ENCODE results near the gene RNF130. TPM values are rescaled to one million over a fixed set of nuclear protein-coding genes. Genes with fewer than 3 reads are reported as not detected.
A peak's percentile ranks its signal among the peaks of the same experiment; 100 is the strongest.

RNF130 gene
- total and polyA plus RNA-seq, 2 of the 13 experiments (the other 11 are each of a cell fraction or from before 2014, with no cell fraction given), result 28.2 to 28.3 TPM

DNA sequence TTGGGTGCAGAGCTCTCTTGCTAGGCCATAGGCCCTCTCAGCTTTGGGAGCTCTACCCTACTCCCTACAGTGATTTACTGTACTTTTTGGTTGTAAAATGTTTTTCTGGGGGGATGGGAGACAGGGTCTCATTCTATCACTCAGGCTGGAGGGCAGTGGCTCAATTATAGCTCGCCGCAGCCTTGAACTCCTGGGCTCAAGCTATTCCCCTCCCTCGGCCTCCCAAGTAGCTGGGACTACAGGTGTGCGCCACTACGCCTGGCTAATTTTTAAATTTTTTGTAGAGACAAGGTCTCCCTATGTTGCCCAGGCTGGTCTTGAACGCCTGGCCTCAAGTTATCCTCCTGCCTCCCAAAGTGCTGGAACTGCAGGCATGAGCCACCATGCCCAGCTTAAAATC, 21.7 kb upstream of the RNF130 start (continued):
- TF ChIP-seq, protein P1, sequence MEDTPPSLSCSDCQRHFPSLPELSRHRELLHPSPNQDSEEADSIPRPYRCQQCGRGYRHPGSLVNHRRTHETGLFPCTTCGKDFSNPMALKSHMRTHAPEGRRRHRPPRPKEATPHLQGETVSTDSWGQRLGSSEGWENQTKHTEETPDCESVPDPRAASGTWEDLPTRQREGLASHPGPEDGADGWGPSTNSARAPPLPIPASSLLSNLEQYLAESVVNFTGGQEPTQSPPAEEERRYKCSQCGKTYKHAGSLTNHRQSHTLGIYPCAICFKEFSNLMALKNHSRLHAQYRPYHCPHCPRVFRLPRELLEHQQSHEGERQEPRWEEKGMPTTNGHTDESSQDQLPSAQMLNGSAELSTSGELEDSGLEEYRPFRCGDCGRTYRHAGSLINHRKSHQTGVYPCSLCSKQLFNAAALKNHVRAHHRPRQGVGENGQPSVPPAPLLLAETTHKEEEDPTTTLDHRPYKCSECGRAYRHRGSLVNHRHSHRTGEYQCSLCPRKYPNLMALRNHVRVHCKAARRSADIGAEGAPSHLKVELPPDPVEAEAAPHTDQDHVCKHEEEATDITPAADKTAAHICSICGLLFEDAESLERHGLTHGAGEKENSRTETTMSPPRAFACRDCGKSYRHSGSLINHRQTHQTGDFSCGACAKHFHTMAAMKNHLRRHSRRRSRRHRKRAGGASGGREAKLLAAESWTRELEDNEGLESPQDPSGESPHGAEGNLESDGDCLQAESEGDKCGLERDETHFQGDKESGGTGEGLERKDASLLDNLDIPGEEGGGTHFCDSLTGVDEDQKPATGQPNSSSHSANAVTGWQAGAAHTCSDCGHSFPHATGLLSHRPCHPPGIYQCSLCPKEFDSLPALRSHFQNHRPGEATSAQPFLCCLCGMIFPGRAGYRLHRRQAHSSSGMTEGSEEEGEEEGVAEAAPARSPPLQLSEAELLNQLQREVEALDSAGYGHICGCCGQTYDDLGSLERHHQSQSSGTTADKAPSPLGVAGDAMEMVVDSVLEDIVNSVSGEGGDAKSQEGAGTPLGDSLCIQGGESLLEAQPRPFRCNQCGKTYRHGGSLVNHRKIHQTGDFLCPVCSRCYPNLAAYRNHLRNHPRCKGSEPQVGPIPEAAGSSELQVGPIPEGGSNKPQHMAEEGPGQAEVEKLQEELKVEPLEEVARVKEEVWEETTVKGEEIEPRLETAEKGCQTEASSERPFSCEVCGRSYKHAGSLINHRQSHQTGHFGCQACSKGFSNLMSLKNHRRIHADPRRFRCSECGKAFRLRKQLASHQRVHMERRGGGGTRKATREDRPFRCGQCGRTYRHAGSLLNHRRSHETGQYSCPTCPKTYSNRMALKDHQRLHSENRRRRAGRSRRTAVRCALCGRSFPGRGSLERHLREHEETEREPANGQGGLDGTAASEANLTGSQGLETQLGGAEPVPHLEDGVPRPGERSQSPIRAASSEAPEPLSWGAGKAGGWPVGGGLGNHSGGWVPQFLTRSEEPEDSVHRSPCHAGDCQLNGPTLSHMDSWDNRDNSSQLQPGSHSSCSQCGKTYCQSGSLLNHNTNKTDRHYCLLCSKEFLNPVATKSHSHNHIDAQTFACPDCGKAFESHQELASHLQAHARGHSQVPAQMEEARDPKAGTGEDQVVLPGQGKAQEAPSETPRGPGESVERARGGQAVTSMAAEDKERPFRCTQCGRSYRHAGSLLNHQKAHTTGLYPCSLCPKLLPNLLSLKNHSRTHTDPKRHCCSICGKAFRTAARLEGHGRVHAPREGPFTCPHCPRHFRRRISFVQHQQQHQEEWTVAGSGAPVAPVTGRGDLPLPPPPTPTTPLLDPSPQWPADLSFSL (CRISPR knock-in tag; IDR thresholded peaks at IDR 0.05), result no peak
- TF ChIP-seq KAT2B (IDR thresholded peaks at IDR 0.05; ENCODE audit: borderline replicate concordance, low read depth, low read length), result no peak

DNA sequence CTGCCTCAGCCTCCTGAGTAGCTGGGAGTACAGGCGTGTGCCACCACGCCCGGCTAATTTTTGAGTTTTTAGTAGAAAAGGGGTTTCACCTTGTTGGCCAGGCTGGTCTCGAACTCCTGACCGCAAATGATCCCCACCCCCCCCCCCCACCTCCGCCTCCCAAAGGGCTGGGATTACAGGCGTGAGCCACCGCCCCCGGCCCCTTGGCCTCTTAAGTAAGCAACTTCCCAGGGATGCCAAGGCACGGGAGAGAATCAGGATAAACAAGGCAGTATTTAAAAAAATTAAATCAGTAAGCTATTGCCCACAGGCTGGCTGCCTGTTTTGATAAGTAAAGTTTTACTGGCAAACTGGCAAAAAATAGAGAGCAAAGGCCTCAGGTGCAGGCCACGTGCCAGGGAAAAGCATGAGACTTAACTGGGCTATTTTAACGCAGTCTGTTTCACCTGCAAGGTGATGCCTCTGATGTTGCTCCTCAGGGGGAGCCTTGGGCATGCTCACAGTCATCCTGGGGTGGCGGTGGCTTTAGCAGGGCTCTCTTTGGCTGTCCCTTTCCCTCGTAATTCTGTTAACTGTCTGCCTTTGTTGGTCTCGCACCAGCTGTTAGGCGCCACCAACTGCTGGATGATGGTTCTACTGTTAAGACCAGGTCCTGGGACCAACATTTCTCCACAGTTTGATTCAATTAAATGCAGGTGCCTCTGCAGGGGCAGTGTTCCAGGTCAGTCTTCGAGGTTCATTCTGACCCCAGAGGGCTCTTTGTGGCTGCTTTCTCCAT, 19.4 kb upstream of the RNF130 start:
- H3K4me1 ChIP-seq (ENCODE audit: insufficient read depth, low read length), result peaks cover 14% of the 10 kb centered on the region; the same call in 1 of the 2 replicates
- no peaks in the 10 kb centered on the region for H3K9me3 ChIP-seq (ENCODE audit: low read length)
- ATAC-seq, result peak; percentile 82
- no peaks in the 10 kb centered on the region for H4K20me1 ChIP-seq (ENCODE audit: insufficient read depth, low read length)
- H3K36me3 ChIP-seq (replicated peaks in 1 of 2; ENCODE audit: control insufficient read depth in 1 of 2, insufficient read depth in 2 of 2, low read length in 2 of 2), result no peaks in the 10 kb centered on the region
- peak; percentile 57 for FAIRE-seq
- in situ Hi-C loops (cut with HindIII; ENCODE audit: extremely low pct_ligation_motif_present, low pct_unique_long_range_greater_than_20kb) (loop anchor here (25.0 kb wide), 1 partner anchor 329 kb away; no protein-coding TSS in a partner anchor), intact Hi-C loops (cut with micrococcal nuclease; ENCODE audit: unreplicated experiment) (loop anchor here (1.0 to 2.0 kb wide), 3 partner anchors 182 to 328 kb away; partner anchors contain the start of gene MRNIP)
- ChIA-PET CTCF (ENCODE audit: low intra/inter-chr PET ratio, low total read pairs) (interaction anchor here (1.6 kb wide), 1 partner anchor 220 kb away, joined by 5 read pairs; no protein-coding TSS in a partner anchor), POLR2A (no interaction called here)
- no peak overlapping the region for H2AFZ ChIP-seq (ENCODE audit: low read length)
- no peak overlapping the region for H3K27ac ChIP-seq (ENCODE audit: extremely low read length, insufficient read depth, low read length)
- H3K4me2 ChIP-seq (ENCODE audit: low read depth, low read length), result peak overlapping the region; percentile 62
- WGBS (ENCODE audit: low lambda C conversion rate), result 12% methylated on average over 11 of the region's 17 CpGs
- peaks cover 0 to 4% of the 10 kb centered on the region in 2 experiments; a peak in 3 of 5 replicates for H3K27me3 ChIP-seq (ENCODE audit: control insufficient read depth in 1 of 2, insufficient read depth in 2 of 2, low read length in 2 of 2)
- peak; percentile 52 for DNase-seq (ENCODE audit: low spot score)
- H3K4me3 ChIP-seq (replicated peaks in 1 of 3; ENCODE audit: insufficient read depth in 1 of 3, low read depth in 2 of 3, low read length in 3 of 3), result peak overlapping the region in 1 of 3 experiments; percentile 59; a peak in 2 of 6 replicates
- no TSS peak for BruUV-seq (replicated peaks)
- no peak overlapping the region for H3K9ac ChIP-seq (ENCODE audit: insufficient read depth, low read depth, low read length)
- H3K79me2 ChIP-seq (ENCODE audit: insufficient read depth, low read length), result no peaks in the 10 kb centered on the region
- TF ChIP-seq KLF13 (CRISPR knock-in tag; IDR thresholded peaks at IDR 0.05) (no peak), STAG1 (CRISPR knock-in tag; IDR thresholded peaks at IDR 0.05) (peak; percentile 58), TARDBP (CRISPR knock-in tag; IDR thresholded peaks at IDR 0.05) (no peak), ZMAT3 (CRISPR knock-in tag; conservative IDR thresholded peaks at IDR 0.05) (no peak), RAD21 (CRISPR knock-in tag; IDR thresholded peaks at IDR 0.05) (peak; percentile 18; the same call in 1 of the 2 replicates), HCFC1 (IDR thresholded peaks at IDR 0.05; ENCODE audit: low read depth, low read length) (no peak), DDIT3 (CRISPR knock-in tag; IDR thresholded peaks at IDR 0.05) (no peak)
- TF ChIP-seq, protein P2, sequence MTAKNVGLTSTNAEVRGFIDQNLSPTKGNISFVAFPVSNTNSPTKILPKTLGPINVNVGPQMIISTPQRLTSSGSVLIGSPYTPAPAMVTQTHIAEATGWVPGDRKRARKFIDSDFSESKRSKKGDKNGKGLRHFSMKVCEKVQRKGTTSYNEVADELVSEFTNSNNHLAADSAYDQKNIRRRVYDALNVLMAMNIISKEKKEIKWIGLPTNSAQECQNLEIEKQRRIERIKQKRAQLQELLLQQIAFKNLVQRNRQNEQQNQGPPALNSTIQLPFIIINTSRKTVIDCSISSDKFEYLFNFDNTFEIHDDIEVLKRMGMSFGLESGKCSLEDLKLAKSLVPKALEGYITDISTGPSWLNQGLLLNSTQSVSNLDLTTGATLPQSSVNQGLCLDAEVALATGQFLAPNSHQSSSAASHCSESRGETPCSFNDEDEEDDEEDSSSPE (CRISPR knock-in tag; IDR thresholded peaks at IDR 0.05), result peak; percentile 16; the same call in 1 of the 2 replicates
- TF ChIP-seq, protein P3, sequence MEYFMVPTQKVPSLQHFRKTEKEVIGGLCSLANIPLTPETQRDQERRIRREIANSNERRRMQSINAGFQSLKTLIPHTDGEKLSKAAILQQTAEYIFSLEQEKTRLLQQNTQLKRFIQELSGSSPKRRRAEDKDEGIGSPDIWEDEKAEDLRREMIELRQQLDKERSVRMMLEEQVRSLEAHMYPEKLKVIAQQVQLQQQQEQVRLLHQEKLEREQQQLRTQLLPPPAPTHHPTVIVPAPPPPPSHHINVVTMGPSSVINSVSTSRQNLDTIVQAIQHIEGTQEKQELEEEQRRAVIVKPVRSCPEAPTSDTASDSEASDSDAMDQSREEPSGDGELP (IDR thresholded peaks at IDR 0.05; ENCODE audit: borderline replicate concordance, low read depth), result peak; percentile 79; the same call in 1 of the 2 replicates
